Right cardiac atrium (tissue), 5 donors: ENCODE measurements around the gene GBE1. TPM values are rescaled to one million over a fixed set of nuclear protein-coding genes. Genes with fewer than 3 reads are reported as not detected.

ENCODE experiments used
- ATAC-seq, 2 donors: fragments of 200-7000 bp; cut with Tn5 transposase; one replicate each; pipeline versions ENCODE4 v1.8.0 to v1.9.1; 2020; ENCODE audit warnings: moderate library complexity in 2 of 2, mild to moderate bottlenecking in 1 of 2
- DNase-seq, 3 donors: peaks; one replicate each; pipeline ENCODE4 v3.0.0-alpha.2; 2020
- H3K27ac ChIP-seq: one replicate; pipeline ENCODE4 v1.5.1; 2013; ENCODE audit warnings: mild to moderate bottlenecking, low read length, control low read depth, moderate library complexity
- H3K27me3 ChIP-seq: one replicate; pipeline ENCODE4 v1.6.1; 2013; ENCODE audit not compliant: control insufficient read depth, insufficient read depth
- H3K4me1 ChIP-seq: one replicate; pipeline ENCODE4 v1.6.1; 2013; ENCODE audit warnings: low read length; ENCODE audit not compliant: control insufficient read depth, insufficient read depth
- H3K4me3 ChIP-seq: one replicate; pipeline ENCODE4 v1.5.1; 2013; ENCODE audit warnings: low read length, control low read depth
- H3K9me3 ChIP-seq: one replicate; pipeline ENCODE4 v1.6.1; 2013; ENCODE audit warnings: low read length; ENCODE audit not compliant: control insufficient read depth
- WGBS: extraction: QIAGEN DNeasy Blood & Tissue Kit; methylation state at CpG from one replicate; pipeline ENCODE4 v1.1.7; 2013; 5-methylcytosine and 5-hydroxymethylcytosine counted together
- intact Hi-C, 4 donors: fragments of 100-400 bp; cut with DNase I; formaldehyde crosslinking; loops; one replicate each; pipeline versions ENCODE4 v1.11.0 to v1.14.0; 2022 to 2023
- polyA plus RNA-seq: library from polyadenylated mRNA; stranded (reverse); fragments of 200-250 nt; gene quantifications from one replicate; pipeline ENCODE4 v1.2.3, GENCODE V29; 2013
- total RNA-seq, 4 donors: library from RNA; stranded (reverse); fragmentation: NEBNext Ultra II Directional; extraction: Animal tissue kit (Norgen Biotek cat#: 25700); gene quantifications; one replicate each; pipeline ENCODE4 v1.2.1, GENCODE V29; 2021
- donor health status: healthy with polysubstance abuse.
- donor health status: DM: no; HTN: yes; CAD: no.
- donor health status: DM: no; HTN: no; CAD: no.
- donor health status: DM: no; HTN: yes; CAD: no; lungs with severe emphysema.
- donor health status: DM: yes; HTN: yes; CAD: no.

GBE1 gene
- total and polyA plus RNA-seq, 5 donors, result 38.2 to 73.0 (median 51.4) TPM

GRCh38 chr3:81568378-81568777 lies 193.1 kb downstream of the GBE1 start:
- Histone ChIP-seq H3K27ac (no peak overlapping the region), H3K4me3 (no peak overlapping the region), H3K4me1 (peaks cover 2% of the 10 kb centered on the region), H3K9me3 (no peaks in the 10 kb centered on the region), H3K27me3 (no peaks in the 10 kb centered on the region)
- intact Hi-C loops, result no loop called here
- ATAC-seq (no peak), DNase-seq (no peak)
- 84% methylated on average over 5 of the region's 5 CpGs for WGBS

GRCh38 chr3:81565041-81565440 lies 196.4 kb downstream of the GBE1 start:
- Histone ChIP-seq H3K4me1 (peaks cover 2% of the 10 kb centered on the region), H3K27ac (no peak overlapping the region), H3K4me3 (no peak overlapping the region), H3K9me3 (no peaks in the 10 kb centered on the region), H3K27me3 (no peaks in the 10 kb centered on the region)
- intact Hi-C loops, result no loop called here
- 97% methylated on average over 2 of the region's 2 CpGs for WGBS
- DNase-seq (no peak), ATAC-seq (no peak)

GRCh38 chr3:81558106-81558505 lies 203.3 kb downstream of the GBE1 start:
- H3K9me3 ChIP-seq, result no peaks in the 10 kb centered on the region
- 59% methylated on average over 1 of the region's 1 CpG for WGBS
- H3K4me3 ChIP-seq, result no peak overlapping the region
- intact Hi-C loops, result no loop called here
- no peaks in the 10 kb centered on the region for H3K27me3 ChIP-seq
- ATAC-seq (no peak), DNase-seq (no peak)
- H3K4me1 ChIP-seq, result peaks cover 4% of the 10 kb centered on the region
- no peak overlapping the region for H3K27ac ChIP-seq

GRCh38 chr3:81554801-81555200 lies 206.6 kb downstream of the GBE1 start:
- peak overlapping the region; percentile 71 for H3K27ac ChIP-seq
- DNase-seq, result peak in 2 of 3 donors; percentile 16 to 43
- no peaks in the 10 kb centered on the region for H3K9me3 ChIP-seq
- no peak overlapping the region for H3K4me3 ChIP-seq
- ATAC-seq, result peak; percentile 94 to 98
- 33% methylated on average over 2 of the region's 2 CpGs for WGBS
- H3K27me3 ChIP-seq, result no peaks in the 10 kb centered on the region
- intact Hi-C loops, result no loop called here
- H3K4me1 ChIP-seq, result peaks cover 4% of the 10 kb centered on the region

- H3K4me1 ChIP-seq, result peaks cover 4% of the 10 kb centered on the region
- no peaks in the 10 kb centered on the region for H3K9me3 ChIP-seq
- ATAC-seq (peak; percentile 62 to 63), DNase-seq (no peak)
- H3K27me3 ChIP-seq, result no peaks in the 10 kb centered on the region
- H3K4me3 ChIP-seq, result no peak overlapping the region
- H3K27ac ChIP-seq, result no peak overlapping the region
- WGBS, result 38% methylated on average over 1 of the region's 1 CpG
- intact Hi-C loops, result no loop called here
Observed at GRCh38 chr3:81554388-81554787, 207.1 kb downstream of the GBE1 start.

GRCh38 chr3:81550415-81550814 lies 211.0 kb downstream of the GBE1 start:
- no peaks in the 10 kb centered on the region for H3K27me3 ChIP-seq
- no peak overlapping the region for H3K27ac ChIP-seq
- intact Hi-C loops, result no loop called here
- no peak overlapping the region for H3K4me3 ChIP-seq
- ATAC-seq, result no peak
- WGBS, result 97% methylated on average over 2 of the region's 2 CpGs
- H3K4me1 ChIP-seq, result peaks cover 4% of the 10 kb centered on the region
- no peaks in the 10 kb centered on the region for H3K9me3 ChIP-seq
- no peak for DNase-seq

- WGBS, result 73% methylated on average over 2 of the region's 2 CpGs
- Histone ChIP-seq H3K27ac (no peak overlapping the region), H3K4me3 (no peak overlapping the region), H3K27me3 (no peaks in the 10 kb centered on the region), H3K4me1 (peaks cover 3% of the 10 kb centered on the region), H3K9me3 (no peaks in the 10 kb centered on the region)
- intact Hi-C loops, result no loop called here
- DNase-seq, result no peak
- ATAC-seq, result no peak
Observed at GRCh38 chr3:81549831-81550230, 211.6 kb downstream of the GBE1 start.

GRCh38 chr3:81549388-81549787 lies 212.1 kb downstream of the GBE1 start:
- Histone ChIP-seq H3K4me3 (no peak overlapping the region), H3K4me1 (no peaks in the 10 kb centered on the region), H3K27me3 (no peaks in the 10 kb centered on the region), H3K27ac (no peak overlapping the region), H3K9me3 (no peaks in the 10 kb centered on the region)
- DNase-seq, result no peak
- intact Hi-C loops, result no loop called here
- 24% methylated on average over 1 of the region's 1 CpG for WGBS
- no peak for ATAC-seq

GRCh38 chr3:81545572-81545971 lies 215.9 kb downstream of the GBE1 start:
- Histone ChIP-seq H3K27ac (no peak overlapping the region), H3K9me3 (no peaks in the 10 kb centered on the region), H3K4me3 (no peak overlapping the region), H3K27me3 (no peaks in the 10 kb centered on the region), H3K4me1 (no peaks in the 10 kb centered on the region)
- ATAC-seq (no peak), DNase-seq (no peak)
- 95% methylated on average over 2 of the region's 2 CpGs for WGBS
- intact Hi-C loops, result no loop called here

- intact Hi-C loops, result no loop called here
- 85% methylated on average over 4 of the region's 4 CpGs for WGBS
- no peak overlapping the region for H3K27ac ChIP-seq
- ATAC-seq, result no peak
- H3K4me3 ChIP-seq, result no peak overlapping the region
- H3K4me1 ChIP-seq, result no peaks in the 10 kb centered on the region
- H3K27me3 ChIP-seq, result no peaks in the 10 kb centered on the region
- H3K9me3 ChIP-seq, result no peaks in the 10 kb centered on the region
- DNase-seq, result no peak
Observed at GRCh38 chr3:81544385-81544784, 217.1 kb downstream of the GBE1 start.

GRCh38 chr3:81540787-81541186 lies 220.7 kb downstream of the GBE1 start:
- no peak for ATAC-seq
- H3K27ac ChIP-seq, result no peak overlapping the region
- H3K9me3 ChIP-seq, result no peaks in the 10 kb centered on the region
- no peaks in the 10 kb centered on the region for H3K4me1 ChIP-seq
- intact Hi-C loops, result no loop called here
- WGBS, result 90% methylated on average over 1 of the region's 1 CpG
- H3K27me3 ChIP-seq, result no peaks in the 10 kb centered on the region
- no peak for DNase-seq
- no peak overlapping the region for H3K4me3 ChIP-seq

GRCh38 chr3:81531846-81532245 lies 229.6 kb downstream of the GBE1 start:
- ATAC-seq (no peak), DNase-seq (no peak)
- intact Hi-C loops, result no loop called here
- H3K27ac ChIP-seq, result no peak overlapping the region
- 98% methylated on average over 1 of the region's 1 CpG for WGBS
- H3K27me3 ChIP-seq, result no peaks in the 10 kb centered on the region
- no peaks in the 10 kb centered on the region for H3K4me1 ChIP-seq
- no peak overlapping the region for H3K4me3 ChIP-seq
- no peaks in the 10 kb centered on the region for H3K9me3 ChIP-seq
